Aorta (tissue), 5 donors: ENCODE data around the gene TTLL11. TPM values are rescaled to one million over a fixed set of nuclear protein-coding genes. Genes with fewer than 3 reads are reported as not detected.

Experiments used
- ATAC-seq: fragments of 200-7000 bp; cut with Tn5 transposase; one replicate; pipeline ENCODE4 v1.9.1; 2022; ENCODE audit warnings: moderate library complexity; ENCODE audit not compliant: low FRiP score
- DNase-seq, 2 donors: peaks; one replicate each; pipeline ENCODE4 v3.0.0-alpha.2; 2020
- H3K27ac ChIP-seq, 2 donors: one replicate each; pipeline ENCODE4 v1.5.1; 2013; ENCODE audit warnings: low read length in 2 of 2, mild to moderate bottlenecking in 2 of 2, moderate library complexity in 2 of 2, control low read depth in 1 of 2, inconsistent platforms in 1 of 2, low read depth in 1 of 2
- H3K27me3 ChIP-seq, 2 donors: one replicate each; pipeline ENCODE4 v1.6.1; 2013; ENCODE audit warnings: control low read depth in 1 of 2, low read length in 1 of 2, mild to moderate bottlenecking in 1 of 2, moderate library complexity in 1 of 2; ENCODE audit not compliant: insufficient read depth in 2 of 2, control insufficient read depth in 1 of 2
- H3K36me3 ChIP-seq, 2 donors: one replicate each; pipeline ENCODE4 v1.6.1; 2013; ENCODE audit warnings: control low read depth in 1 of 2, low read length in 1 of 2, mild to moderate bottlenecking in 1 of 2; ENCODE audit not compliant: insufficient read depth in 2 of 2, control insufficient read depth in 1 of 2
- H3K4me1 ChIP-seq, 2 donors: one replicate each; pipeline ENCODE4 v1.6.1; 2013; ENCODE audit warnings: low read length in 2 of 2, control low read depth in 1 of 2, mild to moderate bottlenecking in 1 of 2, moderate library complexity in 1 of 2; ENCODE audit not compliant: insufficient read depth in 2 of 2, control insufficient read depth in 1 of 2
- H3K4me3 ChIP-seq, 2 donors: one replicate each; pipeline ENCODE4 v1.5.1; 2013; ENCODE audit warnings: low read length in 2 of 2, control low read depth in 1 of 2, mild to moderate bottlenecking in 1 of 2
- H3K9me3 ChIP-seq: one replicate; pipeline ENCODE4 v1.6.1; 2013; ENCODE audit warnings: mild to moderate bottlenecking, low read length; ENCODE audit not compliant: control insufficient read depth
- WGBS, 2 donors: extraction: QIAGEN DNeasy Blood & Tissue Kit; methylation state at CpG; one replicate each; pipeline ENCODE4 v1.1.7; 2013; 5-methylcytosine and 5-hydroxymethylcytosine counted together
- intact Hi-C, 2 donors: fragments of 100-400 bp; cut with DNase I; formaldehyde crosslinking; loops; one replicate each; pipeline versions ENCODE4 v1.14.2 to v1.15.0; 2022
- polyA plus RNA-seq, 2 donors: library from polyadenylated mRNA; stranded (reverse); fragments of 200-250 nt; gene quantifications; one replicate each; pipeline ENCODE4 v1.2.3, GENCODE V29; 2013
- total RNA-seq, 2 donors: library from RNA; stranded (reverse); fragmentation: NEBNext Ultra II Directional; extraction: Animal tissue kit (Norgen Biotek cat#: 25700); gene quantifications; one replicate each; pipeline ENCODE4 v1.2.1, GENCODE V29; 2021
- donor health status: healthy with polysubstance abuse.
- donor health status: Bipolar disorder and iron deficiency.
- donor health status: DM: no; HTN: no; CAD: no.
- donor health status: DM: no; HTN: no; CAD: no.
- donor health status: DM: yes; HTN: yes; CAD: no.

TTLL11 gene
- total and polyA plus RNA-seq, 4 donors: 7.7 to 31.4 (median 18.3) TPM

DNA sequence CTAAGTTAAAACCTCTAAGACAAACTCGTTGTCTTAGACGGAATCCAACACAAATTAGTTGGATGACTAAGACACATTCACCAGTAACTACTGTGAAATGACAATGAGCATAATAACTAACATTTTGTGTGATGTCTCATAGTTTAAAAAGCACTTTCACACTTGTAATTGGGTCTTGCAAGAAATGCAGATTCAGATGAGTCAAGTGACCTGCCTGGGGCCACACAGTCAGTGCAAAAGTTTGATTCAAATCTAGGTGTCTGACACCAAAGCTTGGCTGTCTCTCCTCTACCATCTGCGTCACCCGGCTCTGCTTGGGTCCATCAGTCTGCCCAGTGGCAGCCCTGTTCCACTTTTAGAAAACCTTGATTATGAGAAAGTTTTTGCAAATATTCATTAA lies 143.7 kb downstream of the TTLL11 start:
- H3K9me3 ChIP-seq: no peaks in the 10 kb centered on the region
- no peak for DNase-seq

DNA sequence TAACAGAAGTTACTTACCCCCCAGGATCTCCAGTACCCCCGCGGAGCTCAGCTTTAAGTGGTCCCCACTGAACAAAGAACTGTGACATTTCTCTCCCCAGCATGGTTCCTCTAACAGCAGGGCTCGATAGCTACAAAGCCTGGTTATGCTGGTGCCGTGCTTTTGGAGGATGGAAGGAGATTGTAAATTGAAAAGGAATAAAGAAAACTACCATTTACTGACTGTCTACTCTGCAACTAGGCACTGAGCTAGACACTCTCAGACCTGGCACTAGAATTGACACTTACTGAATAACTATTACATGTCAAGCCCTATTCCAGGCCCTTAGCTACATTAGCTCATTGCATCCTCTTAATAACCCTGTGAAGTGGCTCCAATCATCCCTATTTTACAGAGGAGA lies 145.3 kb downstream of the TTLL11 start:
- DNase-seq (no peak), ATAC-seq (no peak)
- WGBS, 2 donors: 66 to 68% methylated on average over 4 of the region's 4 CpGs

More for the DNA sequence above, 143.7 kb downstream of the TTLL11 start:
- ATAC-seq: no peak
- Histone ChIP-seq H3K27me3 (no peaks in the 10 kb centered on the region), H3K27ac (no peak overlapping the region), H3K36me3 (no peaks in the 10 kb centered on the region), H3K4me3 (no peak overlapping the region), H3K4me1 (peaks cover 0 to 7% of the 10 kb centered on the region in 2 donors)
- intact Hi-C loops: no loop called here
- 87 to 96% methylated on average over 4 of the region's 4 CpGs for WGBS, 2 donors

DNA sequence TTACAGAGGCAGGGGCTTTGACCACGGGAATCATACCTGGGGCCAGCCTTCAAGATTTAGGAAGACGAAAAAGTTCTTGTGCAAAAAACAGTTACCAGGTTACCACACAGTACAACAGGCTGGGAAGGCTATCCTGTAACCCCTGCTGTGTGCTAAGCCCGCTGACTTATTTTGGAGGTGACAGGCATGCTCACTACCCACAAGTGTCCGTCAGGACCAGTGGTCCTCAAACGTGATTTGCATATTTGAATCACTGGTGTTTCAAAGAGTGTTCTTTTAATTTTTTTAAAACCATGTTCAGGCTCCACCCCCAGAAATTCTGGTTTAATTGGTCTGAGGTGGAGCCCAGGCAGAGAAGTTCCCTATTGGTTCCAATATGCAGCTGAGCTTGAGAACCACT lies 146.6 kb downstream of the TTLL11 start:
- intact Hi-C loops: no loop called here
- Histone ChIP-seq H3K9me3 (no peaks in the 10 kb centered on the region), H3K27me3 (no peaks in the 10 kb centered on the region), H3K4me3 (no peak overlapping the region), H3K36me3 (peaks cover 0 to 3% of the 10 kb centered on the region in 2 donors), H3K4me1 (peaks cover 0 to 7% of the 10 kb centered on the region in 2 donors), H3K27ac (no peak overlapping the region)
- 74 to 82% methylated on average over 5 of the region's 5 CpGs for WGBS, 2 donors
- ATAC-seq: no peak
- DNase-seq: no peak

More for the DNA sequence above, 145.3 kb downstream of the TTLL11 start:
- peaks cover 0 to 3% of the 10 kb centered on the region in 2 donors for H3K36me3 ChIP-seq
- H3K27ac ChIP-seq: no peak overlapping the region
- H3K9me3 ChIP-seq: no peaks in the 10 kb centered on the region
- H3K4me3 ChIP-seq: no peak overlapping the region
- intact Hi-C loops: no loop called here
- H3K27me3 ChIP-seq: no peaks in the 10 kb centered on the region
- H3K4me1 ChIP-seq: peaks cover 0 to 7% of the 10 kb centered on the region in 2 donors

DNA sequence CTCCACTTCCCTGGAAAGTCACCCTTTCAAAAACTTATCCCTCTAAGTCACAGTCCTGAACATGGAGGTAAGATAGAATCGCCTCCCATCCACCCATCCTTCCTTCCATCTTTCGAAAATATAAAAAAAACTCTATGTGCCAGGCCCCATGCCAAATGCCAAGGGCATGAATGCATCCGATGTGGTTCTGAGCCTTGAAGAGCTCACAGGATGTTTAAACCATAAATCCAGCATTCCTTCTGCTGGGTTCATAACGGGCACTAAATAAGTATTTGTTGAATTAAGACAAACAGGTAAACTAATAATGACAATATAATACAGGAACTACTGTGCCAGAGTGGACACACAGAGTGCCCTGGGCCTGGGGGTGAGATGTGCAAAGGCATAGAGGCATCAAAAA lies 147.3 kb downstream of the TTLL11 start:
- H3K4me3 ChIP-seq: no peak overlapping the region
- no peak for DNase-seq
- H3K27ac ChIP-seq: no peak overlapping the region
- H3K9me3 ChIP-seq: no peaks in the 10 kb centered on the region
- H3K36me3 ChIP-seq: peaks cover 0 to 3% of the 10 kb centered on the region in 2 donors
- WGBS, 2 donors: 24 to 29% methylated on average over 4 of the region's 4 CpGs
- peaks cover 0 to 7% of the 10 kb centered on the region in 2 donors for H3K4me1 ChIP-seq
- no peaks in the 10 kb centered on the region for H3K27me3 ChIP-seq
- ATAC-seq: no peak
- intact Hi-C loops: no loop called here

DNA sequence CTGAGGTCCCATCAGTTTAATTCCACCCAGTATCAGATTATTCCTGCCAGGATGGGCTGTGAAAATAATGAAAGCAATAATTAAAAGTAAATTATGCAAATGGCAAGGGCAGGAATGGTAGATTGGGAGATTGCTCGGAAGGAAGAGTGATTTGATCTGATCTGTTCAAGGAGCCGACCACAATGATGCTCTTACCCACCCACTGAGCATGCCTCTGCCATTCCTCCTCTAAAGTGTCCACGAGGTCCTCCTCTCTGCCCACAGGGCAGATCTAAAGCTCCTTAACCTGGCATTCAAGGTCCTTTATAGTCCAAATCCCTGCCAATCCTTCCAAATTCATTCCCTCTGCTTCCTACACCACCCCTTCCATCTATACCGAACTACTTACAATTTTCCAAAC lies 147.8 kb downstream of the TTLL11 start:
- no peak overlapping the region for H3K4me3 ChIP-seq
- DNase-seq: no peak
- ATAC-seq: no peak
- no peaks in the 10 kb centered on the region for H3K9me3 ChIP-seq
- peaks cover 0 to 7% of the 10 kb centered on the region in 2 donors for H3K4me1 ChIP-seq
- no peaks in the 10 kb centered on the region for H3K27me3 ChIP-seq
- intact Hi-C loops: no loop called here
- H3K36me3 ChIP-seq: peaks cover 0 to 3% of the 10 kb centered on the region in 2 donors
- H3K27ac ChIP-seq: no peak overlapping the region
- 91 to 98% methylated on average over 4 of the region's 4 CpGs for WGBS, 2 donors

DNA sequence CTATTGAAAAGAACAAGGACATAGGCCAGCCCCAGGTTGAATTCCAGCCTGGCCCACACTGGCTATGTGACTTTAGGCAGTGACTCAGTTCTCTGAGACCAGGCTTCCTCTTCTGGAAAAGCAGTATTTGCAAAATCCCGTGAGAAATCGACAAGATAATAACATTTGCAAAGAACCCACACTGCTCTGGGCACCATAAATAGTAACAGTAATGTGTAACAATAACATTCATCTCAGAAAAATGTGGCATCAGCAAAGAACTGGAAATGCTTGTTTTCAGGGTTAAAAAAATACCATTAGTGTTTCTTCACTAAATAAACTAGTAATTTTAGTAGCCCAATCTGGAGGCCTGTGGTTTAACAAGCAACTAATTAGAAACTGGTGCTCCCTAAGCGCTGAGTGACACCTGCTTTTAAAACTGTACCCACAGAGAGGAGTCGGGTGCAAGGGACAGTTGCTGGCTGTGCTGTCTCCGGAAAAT lies 148.4 kb downstream of the TTLL11 start:
- no peaks in the 10 kb centered on the region for H3K27me3 ChIP-seq
- no peak for ATAC-seq
- 50 to 52% methylated on average over 5 of the region's 5 CpGs for WGBS, 2 donors
- H3K9me3 ChIP-seq: no peaks in the 10 kb centered on the region
- no peak for DNase-seq
- intact Hi-C loops: no loop called here
- H3K4me3 ChIP-seq: no peak overlapping the region
- no peak overlapping the region for H3K27ac ChIP-seq
- H3K36me3 ChIP-seq: peaks cover 0 to 3% of the 10 kb centered on the region in 2 donors
- peaks cover 0 to 7% of the 10 kb centered on the region in 2 donors for H3K4me1 ChIP-seq

DNA sequence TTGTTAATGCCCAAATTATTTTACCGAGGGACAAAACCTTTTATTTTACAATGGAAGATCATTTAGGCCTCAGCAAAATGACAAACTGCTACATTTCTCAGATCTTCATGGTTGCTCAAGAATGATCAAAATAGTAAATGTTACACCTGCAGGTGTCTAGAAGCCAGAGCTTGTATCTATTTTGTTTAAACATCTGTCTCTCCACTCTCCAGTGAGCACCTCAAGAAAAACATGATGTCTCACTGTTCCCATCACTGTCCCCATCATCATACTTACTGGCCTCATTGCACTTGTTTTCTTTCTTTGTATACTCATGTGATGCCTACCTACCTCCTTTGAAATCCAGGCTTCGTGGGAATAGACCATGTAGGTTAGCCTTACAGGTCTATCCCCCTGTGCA lies 149.6 kb downstream of the TTLL11 start:
- DNase-seq: no peak
- Histone ChIP-seq H3K9me3 (no peaks in the 10 kb centered on the region), H3K27ac (no peak overlapping the region), H3K4me3 (no peak overlapping the region), H3K4me1 (peaks cover 0 to 7% of the 10 kb centered on the region in 2 donors), H3K27me3 (no peaks in the 10 kb centered on the region), H3K36me3 (peaks cover 0 to 3% of the 10 kb centered on the region in 2 donors)
- intact Hi-C loops: no loop called here
- no peak for ATAC-seq
- 89 to 97% methylated on average over 2 of the region's 2 CpGs for WGBS, 2 donors

DNA sequence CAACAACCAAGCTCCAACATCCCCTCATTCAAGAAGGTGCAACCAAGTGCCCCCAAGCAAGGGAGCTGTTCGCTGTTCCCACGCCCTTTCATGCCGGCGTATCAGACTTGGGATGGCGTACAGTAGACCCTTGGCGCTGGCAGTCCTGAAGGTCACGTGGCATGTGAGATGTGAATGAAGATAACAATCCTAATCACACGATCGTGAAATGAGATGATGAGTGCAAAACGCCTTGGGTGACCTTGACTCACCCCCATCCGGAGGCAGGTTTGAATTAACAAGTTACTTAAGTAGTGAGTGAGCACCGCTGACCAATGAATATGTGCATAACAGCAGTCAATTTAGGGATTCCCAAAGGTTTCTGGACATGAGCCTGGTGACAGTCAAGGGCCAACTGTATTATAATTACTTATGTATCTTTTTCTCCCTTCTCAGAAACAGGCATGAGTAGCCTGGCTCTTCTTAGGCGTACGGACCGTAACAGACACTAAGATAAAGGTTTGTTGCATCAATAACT lies 150.2 kb downstream of the TTLL11 start:
- no peak for DNase-seq
- no peaks in the 10 kb centered on the region for H3K27me3 ChIP-seq
- no peaks in the 10 kb centered on the region for H3K9me3 ChIP-seq
- ATAC-seq: no peak
- WGBS, 2 donors: 92 to 94% methylated on average over 15 of the region's 15 CpGs
- no peak overlapping the region for H3K4me3 ChIP-seq
- H3K4me1 ChIP-seq: peaks cover 0 to 7% of the 10 kb centered on the region in 2 donors
- no peak overlapping the region for H3K27ac ChIP-seq
- intact Hi-C loops: no loop called here
- H3K36me3 ChIP-seq: peaks cover 0 to 3% of the 10 kb centered on the region in 2 donors

DNA sequence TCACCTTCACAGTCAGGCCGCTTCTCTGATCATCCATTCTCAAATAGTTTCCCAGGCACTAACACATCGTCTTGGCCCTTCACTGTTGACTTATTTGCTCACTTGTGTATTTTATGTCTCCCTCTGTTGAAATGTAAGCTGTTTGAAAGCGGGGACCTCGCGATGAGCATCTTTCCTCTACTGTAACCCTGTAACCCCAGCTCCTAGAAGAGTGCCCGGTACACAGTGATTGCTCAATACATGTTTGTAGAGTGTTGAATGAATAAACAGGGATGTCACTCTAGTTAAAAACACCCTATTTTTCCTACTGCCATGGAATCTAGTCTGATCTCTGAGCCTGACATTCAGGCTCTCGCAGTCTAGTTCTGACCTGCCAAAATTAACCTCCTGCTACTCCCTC lies 150.8 kb downstream of the TTLL11 start:
- Histone ChIP-seq H3K36me3 (peaks cover 0 to 3% of the 10 kb centered on the region in 2 donors), H3K9me3 (no peaks in the 10 kb centered on the region), H3K4me3 (no peak overlapping the region), H3K4me1 (peaks cover 0 to 7% of the 10 kb centered on the region in 2 donors), H3K27me3 (no peaks in the 10 kb centered on the region), H3K27ac (no peak overlapping the region)
- no peak for ATAC-seq
- no peak for DNase-seq
- intact Hi-C loops: no loop called here
- WGBS, 2 donors: 90 to 95% methylated on average over 7 of the region's 7 CpGs
